NCI-H2081 treated with DMSO at 0.1 percent for 48 hours (cell line): ENCODE data around the gene IFIT1B.
"Not testable (repeated sequence)": the region's sequence is repeated elsewhere in the genome, so short reads cannot be mapped to it uniquely, and the experiment has no call there.

Experiments used
- DNase-seq: peaks from one replicate; lab custom pipeline; 2025; lab: John Stamatoyannopoulos, UW

Gene IFIT1B

GRCh38 chr10:89382757-89383156 is 4.9 kb downstream of the IFIT1B start:
- DNase-seq, result no peak

GRCh38 chr10:89384474-89385340 is 6.9 kb downstream of the IFIT1B start:
- no peak for DNase-seq

DNA sequence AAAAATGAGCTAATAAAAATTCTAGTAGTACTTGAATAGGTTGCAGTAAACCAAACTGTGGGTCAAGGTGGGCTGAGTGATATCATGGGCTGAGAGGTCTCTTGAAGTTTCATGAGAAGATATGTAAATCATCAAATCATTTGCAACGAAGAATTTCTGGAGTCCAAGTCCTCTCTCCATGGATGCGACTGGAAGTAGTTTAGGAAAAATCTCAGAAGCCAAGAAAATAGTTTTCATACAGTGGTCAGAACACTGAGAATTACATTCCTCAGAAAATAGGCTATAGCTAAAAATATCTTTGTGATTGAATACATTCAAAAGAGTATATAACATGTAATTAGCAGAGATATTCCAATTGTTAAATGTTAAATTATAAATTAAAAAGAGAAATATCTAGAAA is 10.9 kb downstream of the IFIT1B start:
- DNase-seq, result no peak

- DNase-seq, result no peak
Observed at GRCh38 chr10:89389254-89389653, 11.4 kb downstream of the IFIT1B start.

DNA sequence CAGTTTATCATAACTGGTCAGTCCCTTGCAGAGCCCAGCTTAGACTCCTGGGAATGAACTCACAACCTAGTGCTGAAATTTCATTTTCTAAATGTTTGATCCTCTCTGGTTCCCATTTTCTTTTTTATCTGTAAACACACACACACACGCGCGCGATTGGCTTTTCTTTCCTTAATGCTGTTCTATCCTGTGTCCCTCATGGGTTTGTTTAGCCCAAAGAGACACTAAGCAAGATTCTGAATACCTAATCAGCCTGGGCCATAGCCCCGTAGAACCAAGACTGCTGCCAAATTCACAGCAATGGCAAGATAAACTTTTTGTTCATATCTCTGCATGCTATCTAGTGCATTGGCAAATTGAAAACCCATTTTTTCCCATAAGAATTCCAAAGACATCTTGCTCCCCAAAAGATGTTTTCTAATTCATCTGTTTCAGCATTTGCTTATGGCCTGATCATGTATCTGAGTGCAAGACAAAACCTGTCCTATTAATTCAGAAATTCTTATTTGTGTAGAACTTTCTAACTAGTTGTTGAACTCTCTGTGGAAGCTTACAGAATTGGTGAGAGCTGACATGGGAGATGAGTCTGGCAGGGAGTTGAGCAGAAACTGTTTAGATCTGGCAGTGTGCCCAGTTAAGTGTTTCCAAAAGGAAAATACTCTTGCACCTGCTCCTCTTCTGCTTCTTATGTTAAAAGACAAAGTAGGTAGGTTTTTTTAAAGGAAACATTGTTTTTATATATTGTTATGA is 12.8 kb downstream of the IFIT1B start:
- DNase-seq, result no peak

GRCh38 chr10:89391226-89391576 is 13.3 kb downstream of the IFIT1B start:
- not testable (repeated sequence) for DNase-seq

DNA sequence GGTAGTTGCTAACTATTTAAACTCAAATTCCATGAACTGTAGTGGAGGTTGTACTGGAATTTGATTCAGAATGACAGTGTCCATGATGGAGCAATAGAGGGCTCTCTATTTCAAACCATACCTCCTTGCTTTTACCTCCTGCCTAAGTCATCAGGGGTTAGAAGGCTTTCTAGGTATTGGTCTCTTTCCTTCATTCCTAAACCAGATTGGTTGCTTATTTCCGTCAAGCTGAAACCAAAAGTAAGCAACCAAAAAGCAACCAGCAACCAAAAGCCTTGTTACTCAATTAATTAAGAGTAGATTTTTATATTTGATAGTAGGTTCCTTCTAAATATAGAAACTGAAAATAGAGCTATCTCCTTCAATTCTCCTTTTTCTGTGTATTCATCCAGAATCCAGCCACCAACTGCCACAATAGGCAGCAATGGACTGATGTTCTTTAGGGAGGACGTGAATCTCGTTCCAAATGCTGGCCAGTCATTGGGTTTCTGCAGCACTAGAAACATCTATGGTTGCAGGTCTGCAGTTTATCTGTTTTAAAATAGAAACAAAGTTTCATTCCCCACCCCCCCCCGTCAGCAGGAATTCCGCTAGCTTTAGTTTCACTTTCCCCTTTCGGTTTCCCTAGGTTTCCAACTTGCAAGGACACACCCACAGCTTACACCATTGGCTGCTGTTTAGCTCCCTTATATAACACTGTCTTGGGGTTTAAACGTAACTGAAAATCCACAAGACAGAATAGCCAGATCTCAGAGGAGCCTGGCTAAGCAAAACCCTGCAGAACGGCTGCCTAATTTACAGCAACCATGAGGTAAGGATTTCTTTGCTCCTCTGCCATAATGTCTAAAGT is 14.3 kb downstream of the IFIT1B start, which contains the start of gene IFIT1:
Gene IFIT1, plus strand, starts transcription at position 717 of the 850 bp plus-strand sequence. Its CDS starts 90 bp downstream, at position 807.
- no peak for DNase-seq

DNA sequence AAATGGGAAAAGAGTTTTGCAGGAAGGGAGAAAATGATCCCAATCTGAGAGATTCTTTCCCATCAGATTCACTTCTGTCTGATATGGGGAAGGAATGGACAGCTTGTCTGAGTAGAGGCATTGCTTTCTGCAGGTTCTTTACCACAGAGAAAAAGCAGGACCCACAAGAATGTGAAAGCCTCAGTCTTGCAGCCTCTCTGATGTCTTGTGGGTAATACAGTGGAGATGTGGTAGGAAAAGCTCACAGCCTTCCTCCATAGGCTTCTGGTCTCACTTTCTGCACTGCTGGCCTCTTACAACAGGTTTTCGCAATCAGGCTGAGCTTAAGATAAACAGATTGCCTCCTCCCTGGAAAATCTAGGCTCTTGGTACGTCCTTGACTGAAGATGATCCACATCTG is 15.1 kb downstream of the IFIT1B start:
- no peak for DNase-seq

DNA sequence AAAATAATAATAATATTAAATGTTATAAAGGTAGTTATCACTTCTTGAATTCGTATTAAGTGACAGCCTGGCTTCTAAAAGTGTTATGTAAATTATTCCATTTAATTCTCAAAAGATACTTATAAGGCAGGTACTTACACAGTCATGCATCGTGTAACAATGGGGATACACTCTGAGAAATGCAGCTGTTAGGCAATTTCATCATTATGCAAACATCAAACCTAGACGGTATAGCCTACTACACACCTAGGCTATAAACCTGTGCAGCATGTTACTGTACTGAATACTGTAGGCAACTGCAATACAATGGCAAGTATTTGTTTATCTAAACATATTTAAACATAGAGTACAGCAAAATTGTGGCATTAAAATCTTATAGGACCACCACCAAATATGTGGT is 16.0 kb downstream of the IFIT1B start:
- no peak for DNase-seq

DNA sequence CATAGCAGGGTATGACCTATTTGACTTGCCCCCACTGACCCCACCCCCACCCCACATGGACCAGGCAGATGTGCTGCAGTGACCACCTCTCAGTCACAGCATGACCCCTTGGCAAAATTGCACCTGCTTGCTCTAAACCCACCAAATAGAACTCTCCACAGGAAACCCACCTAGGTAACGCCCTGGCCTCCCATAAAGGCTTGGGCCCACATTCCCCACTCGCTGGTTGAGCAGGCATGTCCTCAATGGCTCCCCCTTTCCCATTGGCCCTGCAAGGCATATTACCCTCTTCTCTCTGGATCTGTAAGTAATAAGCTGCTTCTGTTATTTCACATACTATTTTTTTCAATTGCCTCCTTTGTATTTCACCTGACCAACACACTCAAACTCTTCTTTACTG is 17.3 kb downstream of the IFIT1B start:
- no peak for DNase-seq

DNA sequence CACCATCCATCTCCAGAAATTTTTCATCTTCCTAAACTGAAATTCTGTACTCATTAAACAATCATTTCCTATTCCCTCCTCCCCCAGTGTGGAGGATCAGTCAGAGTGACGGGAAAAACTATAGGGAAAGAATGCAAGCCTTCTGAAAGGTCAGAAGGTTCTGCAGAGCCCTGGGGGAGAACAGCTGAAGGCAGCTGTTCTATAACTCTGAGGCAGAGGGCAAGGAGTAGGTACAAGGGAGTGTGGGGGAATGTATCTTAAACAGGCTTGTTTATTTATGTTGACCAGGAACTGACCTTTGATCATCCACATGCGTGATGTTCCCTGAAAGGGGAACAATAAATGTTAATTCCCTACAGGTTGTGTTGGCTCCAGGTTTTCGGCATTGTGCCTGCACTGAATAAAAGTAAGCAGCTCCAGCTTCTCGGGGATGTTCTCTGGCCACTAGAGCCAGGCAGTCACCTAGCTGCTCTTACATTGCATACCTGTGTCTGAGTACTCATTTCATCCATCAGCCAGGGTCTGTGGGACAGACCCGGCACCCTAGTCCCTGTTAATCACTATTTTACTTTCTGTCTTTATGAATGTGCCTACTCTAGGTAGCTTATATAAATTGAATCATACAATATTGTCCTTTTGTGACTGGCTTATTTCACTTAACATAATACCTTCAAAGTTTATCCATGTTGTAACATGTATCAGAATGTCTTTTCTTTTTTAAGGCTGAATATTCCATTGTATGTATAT is 20.3 kb downstream of the IFIT1B start:
- DNase-seq, result no peak

DNA sequence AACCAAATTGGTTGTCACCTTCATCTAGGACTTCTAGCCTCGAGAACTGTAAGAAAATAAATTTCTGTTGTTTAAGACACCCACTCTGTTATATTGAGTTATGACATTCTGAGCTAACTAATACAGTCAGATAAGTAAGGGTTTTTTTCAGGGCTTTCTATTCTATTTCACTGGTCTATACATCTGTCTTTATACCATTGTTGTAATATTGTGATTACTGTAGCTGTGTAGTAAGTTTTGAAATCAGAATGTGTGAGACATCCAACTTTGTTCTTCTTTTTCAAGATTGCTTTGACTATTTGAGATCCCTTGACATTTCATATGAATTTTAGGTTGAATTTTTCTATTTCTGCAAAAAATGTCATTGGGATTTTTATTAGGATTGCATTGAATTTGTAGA is 22.1 kb downstream of the IFIT1B start:
- no peak for DNase-seq

DNA sequence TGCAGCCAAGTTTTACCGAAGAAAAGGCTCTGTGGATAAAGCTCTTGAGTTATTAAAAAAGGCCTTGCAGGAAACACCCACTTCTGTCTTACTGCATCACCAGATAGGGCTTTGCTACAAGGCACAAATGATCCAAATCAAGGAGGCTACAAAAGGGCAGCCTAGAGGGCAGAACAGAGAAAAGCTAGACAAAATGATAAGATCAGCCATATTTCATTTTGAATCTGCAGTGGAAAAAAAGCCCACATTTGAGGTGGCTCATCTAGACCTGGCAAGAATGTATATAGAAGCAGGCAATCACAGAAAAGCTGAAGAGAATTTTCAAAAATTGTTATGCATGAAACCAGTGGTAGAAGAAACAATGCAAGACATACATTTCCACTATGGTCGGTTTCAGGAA is 25.2 kb downstream of the IFIT1B start:
- no peak for DNase-seq

DNA sequence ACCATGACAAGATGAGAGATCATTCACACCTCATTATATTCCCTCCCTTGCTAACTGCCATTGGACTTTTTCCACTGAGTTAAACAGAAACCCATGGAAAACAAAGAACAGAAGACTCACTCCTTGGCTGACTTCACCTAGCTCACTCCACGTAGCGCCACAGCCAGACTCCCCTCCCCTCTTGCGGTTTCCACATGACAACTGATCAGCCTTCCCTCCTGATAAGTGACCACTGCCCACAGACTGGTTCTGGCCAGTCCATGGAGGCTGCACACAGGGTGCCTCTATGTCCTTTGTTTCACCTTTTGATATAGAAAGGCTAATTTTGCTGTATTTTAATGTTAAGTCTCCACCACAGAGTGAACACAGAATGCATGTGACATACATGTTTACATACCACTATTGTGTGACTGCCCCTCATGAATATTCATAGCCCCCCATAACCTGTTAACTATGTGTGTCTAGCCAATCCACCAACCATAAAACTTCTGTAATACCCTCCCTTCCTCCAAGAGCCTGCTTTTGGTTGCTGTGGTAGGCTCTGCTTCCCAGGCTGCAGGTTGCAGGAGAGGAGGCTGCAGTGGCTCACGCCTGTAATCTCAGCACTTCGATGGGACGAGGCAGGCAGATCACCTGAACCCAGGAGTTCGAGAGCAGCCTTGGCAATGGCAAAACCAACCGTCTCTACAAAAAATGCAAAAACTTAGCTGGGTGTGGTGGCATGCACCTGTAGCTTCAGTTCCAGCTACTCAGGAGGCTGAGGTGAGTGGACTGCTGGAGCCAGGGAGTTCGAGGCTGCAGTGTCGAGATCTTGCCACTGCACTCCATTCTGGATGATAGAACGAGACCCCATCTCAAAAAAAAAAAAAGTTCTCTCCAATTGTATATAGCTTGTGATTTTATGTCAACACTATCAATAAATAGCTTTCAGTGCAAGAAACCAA is 26.5 kb downstream of the IFIT1B start:
- DNase-seq, result no peak

DNA sequence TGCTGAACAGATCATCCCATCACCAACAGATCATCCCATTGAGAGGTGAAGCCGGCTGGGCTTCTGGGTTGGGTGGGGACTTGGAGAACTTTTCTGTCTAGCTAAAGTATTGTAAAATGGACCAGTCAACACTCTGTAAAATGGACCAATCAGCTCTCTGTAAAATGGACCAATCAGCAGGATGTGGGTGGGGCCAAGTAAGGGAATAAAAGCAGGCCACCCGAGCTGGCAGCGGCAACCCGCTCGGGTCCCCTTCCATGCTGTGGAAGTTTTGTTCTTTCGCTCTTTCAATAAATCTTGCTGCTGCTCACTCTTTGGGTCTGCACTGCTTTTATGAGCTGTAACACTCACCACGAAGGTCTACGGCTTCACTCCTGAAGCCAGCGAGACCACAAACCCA is 28.3 kb downstream of the IFIT1B start:
- not testable (repeated sequence) for DNase-seq

DNA sequence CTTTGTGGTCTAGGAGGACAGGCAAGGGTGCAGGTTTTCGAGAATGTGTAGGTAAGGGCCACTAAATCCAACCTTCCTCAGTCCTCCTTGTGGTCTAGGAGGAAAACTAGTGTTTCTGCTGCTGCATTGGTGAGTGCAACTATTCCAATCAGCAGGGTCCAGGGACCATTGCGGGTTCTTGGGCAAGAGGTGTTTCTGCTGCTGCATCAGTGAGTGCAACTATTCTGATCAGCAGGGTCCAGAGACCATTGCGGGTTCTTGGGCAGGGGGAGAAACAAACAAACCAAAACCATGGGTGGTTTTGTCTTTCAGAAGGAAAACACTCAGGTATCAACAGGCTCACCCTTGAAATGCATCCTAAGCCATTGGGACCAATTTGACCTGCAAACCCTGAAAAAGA is 29.9 kb downstream of the IFIT1B start:
- not testable (repeated sequence) for DNase-seq

GRCh38 chr10:89409282-89409681 is 31.4 kb downstream of the IFIT1B start:
- DNase-seq, result not testable (repeated sequence)

GRCh38 chr10:89410551-89410950 is 32.7 kb downstream of the IFIT1B start:
- DNase-seq, result not testable (repeated sequence)

DNA sequence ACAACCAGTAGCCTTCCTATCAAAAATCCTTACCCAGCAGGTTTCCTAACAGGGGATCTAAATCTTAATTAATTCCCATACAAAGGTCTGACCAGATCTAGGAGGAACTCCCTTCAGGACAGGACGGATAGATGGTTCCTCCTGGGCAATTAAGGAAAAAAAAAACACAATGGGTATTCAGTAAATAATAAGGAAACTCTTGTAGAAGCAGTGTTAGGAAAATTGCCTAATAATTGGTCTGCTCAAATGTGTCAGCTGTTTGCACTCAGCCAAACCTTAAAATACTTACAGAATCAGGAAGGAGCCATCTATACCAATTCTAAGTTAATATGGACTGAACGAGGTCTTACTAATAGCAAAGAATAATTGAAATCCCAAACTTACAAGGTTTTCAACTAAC is 33.3 kb downstream of the IFIT1B start:
- DNase-seq, result not testable (repeated sequence)

GRCh38 chr10:89412276-89412675 is 34.4 kb downstream of the IFIT1B start:
- DNase-seq, result not testable (repeated sequence)
